GM21447 (cell line): ENCODE results near the gene SYNDIG1.

ENCODE experiments used
- ATAC-seq: cut with Tn5 transposase; IDR thresholded peaks from one replicate; pipeline ENCODE4 v1.9.1; 2021; ENCODE audit not compliant: unreplicated experiment

Gene SYNDIG1

DNA sequence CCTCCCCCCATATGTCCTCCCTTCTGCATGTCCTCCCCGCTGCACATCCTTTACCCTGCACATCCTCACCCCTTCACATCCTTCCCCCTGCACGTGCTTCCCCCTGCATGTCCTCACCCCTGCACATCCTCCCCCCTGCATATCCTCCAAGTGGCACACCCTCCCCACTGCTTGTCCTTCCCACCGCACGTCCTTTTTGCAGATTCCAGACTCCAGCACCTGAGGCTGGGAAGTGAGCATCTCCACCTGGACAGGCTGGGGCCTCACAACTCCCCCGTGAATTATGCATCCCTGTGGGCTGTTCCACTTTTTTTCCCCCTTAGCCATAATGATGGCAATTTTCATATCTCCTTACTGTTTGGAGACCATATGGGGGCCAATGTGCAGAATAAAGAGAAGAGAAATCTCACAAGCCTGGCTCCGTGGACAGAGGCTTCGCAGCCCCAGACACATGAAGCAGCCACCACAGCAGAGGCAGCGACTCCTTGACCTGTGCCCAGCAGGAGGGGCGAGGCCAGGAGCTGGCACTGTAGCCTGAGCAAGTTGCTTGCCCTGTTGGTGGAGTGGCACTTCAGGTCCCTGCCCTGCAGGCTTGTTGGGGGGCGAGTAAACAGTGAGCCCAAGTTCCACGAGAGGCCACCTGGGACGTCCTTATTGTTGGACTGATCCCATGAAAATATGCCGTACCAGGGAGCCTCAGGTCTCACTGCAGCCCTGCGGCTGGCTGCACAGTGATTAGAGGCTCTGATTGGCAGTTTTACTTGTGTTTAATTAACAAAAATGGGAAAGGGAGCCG lies 113.1 kb downstream of the SYNDIG1 start:
- ATAC-seq: no peak

DNA sequence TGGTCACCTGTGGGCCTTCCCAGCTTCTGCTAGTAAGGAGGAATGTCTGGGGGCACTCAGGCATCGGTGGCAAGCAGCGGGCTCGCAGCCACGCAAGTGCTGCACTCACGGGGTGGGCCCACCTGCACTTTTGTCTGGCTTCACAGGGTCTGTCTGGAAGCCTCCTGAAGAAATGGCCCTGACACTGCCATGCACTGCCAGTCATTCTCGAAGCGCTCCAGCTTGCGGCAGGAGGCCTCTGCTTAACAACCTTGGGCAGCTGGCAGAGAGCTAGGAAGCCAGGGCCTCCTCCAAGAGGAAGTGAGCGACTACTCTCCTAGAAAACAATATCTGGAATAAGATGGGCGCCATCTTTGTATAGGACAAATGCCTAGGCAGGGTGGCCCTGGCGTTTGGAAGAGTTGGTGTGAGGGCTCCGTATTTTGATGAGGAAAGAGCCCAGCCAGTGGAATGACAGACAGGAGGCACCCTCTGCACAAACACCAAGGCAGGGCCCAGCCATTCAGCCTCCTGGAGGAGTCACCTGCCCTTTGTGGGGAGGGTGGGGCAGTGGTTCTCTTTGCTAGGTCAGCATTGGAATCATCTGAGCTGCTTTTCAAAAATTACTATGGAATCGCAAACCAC lies 113.9 kb downstream of the SYNDIG1 start:
- ATAC-seq: no peak

DNA sequence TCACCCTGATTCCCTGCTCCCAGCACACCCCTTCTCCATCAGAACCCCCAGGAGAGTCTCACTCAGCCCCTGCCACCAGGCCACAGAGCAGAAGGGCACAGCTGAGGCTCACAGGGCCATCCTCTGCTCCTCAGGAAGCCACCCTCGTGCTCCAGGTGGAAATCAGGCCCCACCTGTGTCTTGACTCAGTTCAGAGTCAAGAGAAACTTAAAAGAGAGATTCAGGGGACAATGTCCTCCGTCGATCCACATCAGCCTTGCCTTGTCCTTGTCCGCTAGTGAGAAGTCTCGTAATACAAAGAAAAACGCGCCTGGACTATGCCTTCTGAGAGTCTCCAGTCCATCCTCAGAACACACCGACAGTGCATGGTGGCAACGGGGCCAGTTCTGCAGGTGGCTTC lies 114.6 kb downstream of the SYNDIG1 start:
- ATAC-seq: no peak

DNA sequence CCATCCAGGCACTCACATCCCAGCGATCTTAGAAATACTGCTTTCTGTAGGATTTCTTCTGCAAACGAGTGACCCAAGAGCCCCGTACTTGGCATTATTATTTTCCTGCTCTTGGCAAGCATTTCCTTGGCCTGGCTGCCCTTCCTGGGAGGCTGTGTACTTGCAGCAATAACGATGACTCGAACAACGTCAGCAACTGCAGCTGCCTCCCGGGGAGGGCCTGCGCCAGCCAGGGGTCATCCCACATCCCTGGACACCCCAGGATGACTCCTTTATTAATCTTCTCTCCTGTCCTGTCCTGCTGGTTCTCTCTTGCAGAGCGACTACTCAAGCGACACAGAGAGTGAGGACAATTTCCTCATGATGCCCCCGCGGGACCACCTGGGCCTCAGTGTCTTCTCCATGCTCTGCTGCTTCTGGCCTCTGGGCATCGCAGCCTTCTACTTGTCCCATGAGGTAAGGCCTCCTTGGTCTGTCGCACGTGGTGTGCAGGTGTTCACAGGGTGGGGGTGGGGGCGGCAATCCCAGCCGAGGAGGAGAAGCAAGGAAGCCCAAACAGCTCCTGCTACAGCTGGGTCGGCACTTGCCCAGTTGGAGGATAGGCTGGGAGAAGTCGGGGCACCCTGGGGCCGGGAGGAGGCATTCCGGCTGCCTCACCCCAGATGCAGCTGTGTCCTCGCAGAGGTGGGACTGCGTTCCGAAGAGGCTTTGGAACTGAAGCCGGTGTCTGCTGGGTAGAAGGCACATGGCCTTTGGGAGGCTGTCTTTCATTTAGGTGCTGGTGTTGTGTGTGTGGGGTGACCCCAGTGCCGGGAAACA lies 115.3 kb downstream of the SYNDIG1 start:
- no peak for ATAC-seq

DNA sequence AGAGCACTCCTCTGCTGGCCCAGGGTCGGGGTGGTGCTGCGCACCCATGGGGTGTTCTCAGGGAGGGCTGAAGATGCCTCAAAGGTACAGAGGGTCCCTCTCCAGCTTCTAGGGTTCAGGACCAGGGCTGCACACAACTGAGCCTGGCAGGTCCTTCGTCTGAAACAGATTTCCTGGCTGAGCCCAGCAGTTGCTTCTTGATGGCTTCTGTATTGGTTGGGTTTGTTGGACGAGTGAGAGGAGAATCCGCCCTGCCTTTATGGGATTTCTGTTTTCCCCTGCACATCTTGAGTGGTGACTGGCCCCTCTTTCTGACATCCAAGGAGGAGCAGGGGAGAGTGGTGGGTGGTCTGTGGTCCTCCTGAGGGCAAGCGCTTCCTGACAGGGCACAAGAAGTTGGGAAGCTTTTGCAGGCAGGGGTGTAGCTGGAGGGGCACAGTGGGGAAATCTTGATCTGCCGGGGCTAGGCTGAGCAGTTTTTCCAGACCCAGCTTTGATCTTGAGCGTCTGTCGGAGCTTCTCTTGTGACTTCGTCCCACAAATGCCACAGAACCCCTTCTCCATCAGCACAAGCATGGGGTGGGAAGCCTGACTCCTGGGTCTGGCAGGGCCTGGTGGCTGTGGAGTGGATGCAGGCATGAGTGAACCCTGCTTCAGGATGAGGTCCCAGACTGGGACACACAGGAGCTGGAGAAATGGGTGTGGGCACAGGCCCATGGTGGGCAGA lies 116.5 kb downstream of the SYNDIG1 start:
- no peak for ATAC-seq

DNA sequence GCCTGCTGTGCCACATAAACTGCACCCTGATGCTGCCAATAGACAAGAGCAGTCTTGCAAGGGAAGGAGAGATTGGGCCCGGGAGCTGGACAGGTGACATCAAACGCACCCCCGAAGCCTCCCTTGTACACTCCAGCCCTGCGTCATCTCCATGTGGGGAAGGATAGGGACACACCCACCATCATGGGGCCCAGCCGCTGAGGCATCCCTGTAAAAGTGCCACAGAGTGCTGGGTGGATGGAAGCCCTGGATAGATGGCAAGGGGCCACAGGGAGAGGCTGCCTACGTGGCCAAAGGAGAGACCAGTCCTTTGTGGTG lies 117.1 kb downstream of the SYNDIG1 start:
- no peak for ATAC-seq

DNA sequence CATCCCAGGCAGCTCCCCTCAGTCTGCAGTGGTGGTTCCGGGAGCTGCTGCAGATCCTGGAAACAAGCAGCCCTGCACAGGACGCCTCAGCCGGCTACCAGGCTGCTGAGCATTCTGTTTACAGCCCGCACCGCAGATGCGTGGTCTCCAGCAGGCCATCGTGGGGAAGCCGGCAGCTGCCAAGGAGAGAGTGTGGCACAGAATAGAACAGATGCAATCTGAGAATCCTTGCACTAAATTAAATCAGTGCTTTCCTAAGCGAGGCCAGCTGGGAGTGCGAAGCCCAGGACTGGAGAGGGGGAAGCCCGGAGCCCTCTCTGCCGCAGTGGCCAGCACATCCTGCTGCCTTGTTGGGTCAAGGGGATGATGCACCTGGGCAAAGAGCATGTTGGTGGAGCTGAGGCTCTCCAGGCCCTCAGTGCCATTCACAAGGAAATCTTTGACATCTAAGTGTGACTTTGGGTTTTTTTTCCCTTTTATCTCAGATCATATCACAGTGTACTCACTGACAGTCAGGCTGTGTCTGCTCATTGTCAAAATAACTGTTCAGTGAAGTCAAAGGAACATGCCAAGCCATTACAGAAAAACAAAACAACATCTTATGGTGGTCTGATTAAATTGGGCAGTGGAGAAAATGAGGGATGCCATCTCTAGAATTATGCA lies 118.1 kb downstream of the SYNDIG1 start:
- ATAC-seq: no peak

DNA sequence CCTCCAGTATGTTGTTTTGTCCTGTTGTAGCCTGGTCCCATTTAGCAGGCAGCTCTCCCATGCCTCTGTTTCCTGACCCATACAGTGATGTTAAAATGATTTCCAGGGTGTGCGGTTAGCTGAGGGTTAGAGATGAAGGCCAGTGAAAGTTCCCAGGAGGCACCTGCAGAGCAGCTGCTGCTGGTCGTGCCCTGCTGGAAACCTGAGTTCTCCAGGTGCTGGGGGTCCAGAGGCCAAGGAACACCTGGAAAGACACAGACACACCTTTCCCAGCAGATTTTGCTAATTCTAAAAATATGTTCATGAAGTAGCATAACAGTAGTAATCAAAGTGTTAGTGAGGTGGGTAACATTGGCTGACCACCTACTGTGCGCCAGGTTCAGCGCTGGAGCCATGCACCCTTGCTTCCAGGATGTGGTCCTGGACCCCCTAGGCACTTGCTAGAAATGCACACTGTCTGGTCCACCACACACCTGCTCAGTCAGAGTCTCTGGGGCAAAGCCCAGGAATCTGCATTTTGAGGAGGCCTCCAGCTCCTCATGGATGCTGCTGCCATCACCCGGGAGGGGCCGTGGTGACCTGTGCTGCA lies 118.7 kb downstream of the SYNDIG1 start:
- ATAC-seq: no peak

DNA sequence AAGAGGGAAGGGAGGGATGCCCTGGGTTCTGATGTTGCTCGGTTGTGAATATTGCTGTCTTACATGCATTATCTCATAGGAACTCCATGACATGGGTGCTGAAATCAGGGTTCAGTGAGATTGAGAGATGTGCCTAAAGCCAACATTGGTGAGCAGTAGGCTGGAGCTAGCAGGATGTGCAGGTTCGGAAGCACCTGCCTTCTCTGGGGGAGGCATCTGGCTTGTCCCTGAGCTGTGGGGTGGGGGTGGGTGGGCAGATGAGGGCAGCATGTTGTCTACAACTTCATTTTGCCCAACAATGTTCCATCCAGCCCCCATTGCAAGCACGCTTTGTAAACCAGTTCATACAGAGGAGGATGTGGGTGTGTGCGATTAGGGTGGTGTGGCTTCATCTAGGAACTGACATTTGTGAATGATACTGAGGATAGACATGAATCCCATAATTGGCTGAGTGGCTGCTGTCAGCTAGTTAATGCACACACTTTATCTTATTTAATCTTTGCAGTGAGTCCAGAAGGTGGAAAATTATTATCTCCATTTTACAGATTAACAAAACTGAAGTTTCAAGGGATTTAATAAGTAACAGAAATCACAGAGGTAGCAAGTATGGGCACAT lies 119.4 kb downstream of the SYNDIG1 start:
- no peak for ATAC-seq

DNA sequence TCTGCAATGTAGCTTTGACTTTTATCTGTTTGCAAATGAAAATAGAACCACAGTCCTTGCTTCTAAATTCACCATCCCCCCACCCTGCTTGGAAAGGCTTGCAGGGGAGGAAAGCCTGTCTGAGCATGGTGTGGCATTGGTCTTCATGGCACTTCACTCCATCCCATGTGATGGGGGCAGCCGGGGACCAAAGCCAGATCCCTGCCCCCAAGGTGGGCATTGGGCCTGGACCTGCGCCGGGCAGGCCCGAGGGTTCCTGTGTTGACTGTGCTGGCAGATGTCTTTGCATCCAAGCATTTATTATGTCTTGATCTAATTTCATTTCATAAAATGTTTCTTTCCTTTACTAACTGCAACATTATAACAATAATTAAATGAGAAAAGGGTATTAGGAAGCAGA lies 120.0 kb downstream of the SYNDIG1 start:
- ATAC-seq: no peak

DNA sequence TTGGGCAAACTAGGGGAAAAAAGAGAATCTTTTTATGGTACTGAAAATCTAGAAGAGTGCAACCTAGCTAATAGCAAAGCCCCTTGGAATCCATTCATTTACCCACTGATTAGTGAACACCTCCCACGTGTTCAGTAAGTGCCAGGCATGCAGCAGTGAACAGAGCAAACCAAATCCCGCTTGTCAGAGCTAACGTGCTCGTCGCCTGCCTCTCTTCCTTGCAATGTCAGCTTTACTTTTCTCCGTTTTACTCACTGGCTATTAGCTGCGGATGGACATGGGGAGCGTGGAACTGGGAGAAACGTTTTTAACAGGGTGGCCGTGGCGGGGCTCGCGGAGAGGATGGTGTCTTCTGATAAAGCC lies 120.4 kb downstream of the SYNDIG1 start:
- no peak for ATAC-seq

DNA sequence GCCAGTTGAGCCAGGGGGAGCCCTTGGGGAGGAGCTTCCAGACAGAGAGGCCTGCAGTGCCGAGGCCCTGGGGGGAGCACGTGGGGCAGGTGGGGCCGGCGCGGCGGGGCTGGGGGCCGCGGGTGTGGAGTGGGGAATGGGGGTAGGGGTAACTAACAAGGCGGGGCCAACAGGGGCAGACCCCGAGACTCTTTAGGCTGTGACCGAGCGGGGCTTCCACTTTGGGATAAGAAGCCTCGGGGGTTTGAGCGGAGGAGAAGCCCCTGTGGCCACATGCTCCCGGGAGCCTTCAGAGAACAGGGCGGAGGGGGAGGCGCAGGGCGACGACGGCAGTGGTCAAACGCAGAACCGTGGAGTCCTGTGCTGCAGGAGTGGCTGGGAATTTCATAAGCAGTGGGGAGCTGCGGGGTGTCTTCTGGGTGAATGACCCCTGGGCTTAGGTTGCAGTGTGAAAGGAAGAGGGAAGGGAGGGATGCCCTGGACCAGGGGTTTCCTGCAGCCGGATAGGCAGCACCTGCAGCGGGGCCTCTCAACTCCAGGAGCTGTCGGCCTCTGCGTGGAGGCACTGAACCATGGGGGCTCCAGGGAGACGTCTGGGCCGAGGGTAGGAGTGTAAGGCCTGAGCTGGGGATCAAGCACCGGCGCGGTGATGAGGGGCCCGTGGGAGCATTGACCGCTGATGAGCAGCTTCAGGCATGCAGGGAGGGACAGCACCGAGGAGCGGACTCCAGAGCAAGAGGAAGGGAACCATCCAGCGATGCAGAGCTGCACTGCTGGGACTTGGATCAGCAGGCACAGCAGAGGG lies 121.0 kb downstream of the SYNDIG1 start:
- no peak for ATAC-seq

DNA sequence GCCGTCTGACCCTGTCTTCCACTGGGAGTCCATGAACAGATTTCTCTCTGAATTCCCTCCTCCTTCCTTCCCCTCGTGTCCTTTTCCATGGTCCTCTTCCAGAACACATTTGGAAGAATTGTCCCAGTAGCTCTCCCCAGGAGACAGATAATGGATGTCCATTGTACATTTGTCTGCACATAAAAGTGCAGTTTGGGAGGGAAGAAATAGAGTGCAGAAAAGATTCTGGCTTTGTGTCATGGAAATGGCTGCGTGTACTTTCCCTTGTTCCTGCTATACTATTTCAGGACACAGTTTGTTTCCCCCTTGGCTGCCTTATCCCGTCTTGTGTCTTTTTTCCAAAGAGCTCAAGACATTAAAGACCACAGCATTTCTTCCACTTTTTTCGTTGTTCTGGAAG lies 127.6 kb downstream of the SYNDIG1 start:
- ATAC-seq: no peak

DNA sequence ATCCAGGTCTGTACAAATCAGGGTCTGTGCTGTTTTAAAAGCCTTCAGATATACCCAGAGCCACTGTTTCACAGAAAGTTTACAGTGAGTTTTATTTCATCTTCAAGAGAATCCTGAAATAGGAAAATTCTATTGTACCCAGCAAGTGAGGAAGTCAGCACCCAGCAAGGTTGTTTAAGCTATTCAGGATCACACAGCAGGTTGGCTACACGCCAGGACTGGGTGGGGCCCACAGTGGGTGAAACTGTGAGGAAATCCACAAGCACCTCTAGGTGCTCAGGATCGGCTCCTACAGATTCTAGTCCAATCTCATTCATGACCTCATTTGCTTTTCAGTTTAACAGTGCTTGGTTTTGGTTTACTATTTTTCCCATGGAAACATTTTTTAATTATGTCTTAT lies 128.9 kb downstream of the SYNDIG1 start:
- ATAC-seq: no peak

DNA sequence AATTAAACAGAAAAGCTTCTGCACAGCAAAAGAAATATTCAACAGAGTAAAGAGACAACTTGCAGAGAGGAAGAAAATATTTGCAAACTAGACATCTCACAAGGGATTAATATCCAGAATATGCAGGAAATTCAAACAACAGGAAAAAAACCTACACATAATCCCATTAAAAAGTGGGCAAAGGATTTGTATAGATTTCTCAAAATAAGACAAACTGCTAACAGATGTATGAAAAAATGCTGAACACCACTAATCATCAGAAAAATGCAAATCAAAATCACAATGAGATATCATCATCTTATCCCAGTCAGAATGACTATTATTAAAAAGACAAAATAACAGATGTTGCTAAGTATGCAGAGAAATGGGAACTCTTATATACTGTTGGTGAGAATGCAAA lies 129.6 kb downstream of the SYNDIG1 start:
- ATAC-seq: no peak

DNA sequence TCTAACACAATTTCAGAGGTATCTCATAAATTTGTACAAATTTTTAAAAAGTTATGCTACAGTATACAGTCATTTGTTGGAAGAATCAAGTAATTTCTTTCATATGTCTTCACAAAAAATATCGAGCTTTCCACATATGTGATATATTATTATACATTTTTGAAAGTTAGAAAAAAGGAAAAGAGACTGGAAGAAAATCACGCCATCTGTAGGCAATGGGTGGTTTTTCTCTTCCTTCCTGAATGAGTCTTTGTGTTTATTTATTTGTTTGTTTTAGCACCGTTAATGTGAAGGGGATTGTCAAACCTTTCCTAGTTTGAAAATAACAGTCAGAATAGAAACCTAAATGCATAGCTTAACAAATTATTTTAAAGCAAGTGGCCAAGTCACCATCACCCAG lies 130.6 kb downstream of the SYNDIG1 start:
- ATAC-seq: no peak

DNA sequence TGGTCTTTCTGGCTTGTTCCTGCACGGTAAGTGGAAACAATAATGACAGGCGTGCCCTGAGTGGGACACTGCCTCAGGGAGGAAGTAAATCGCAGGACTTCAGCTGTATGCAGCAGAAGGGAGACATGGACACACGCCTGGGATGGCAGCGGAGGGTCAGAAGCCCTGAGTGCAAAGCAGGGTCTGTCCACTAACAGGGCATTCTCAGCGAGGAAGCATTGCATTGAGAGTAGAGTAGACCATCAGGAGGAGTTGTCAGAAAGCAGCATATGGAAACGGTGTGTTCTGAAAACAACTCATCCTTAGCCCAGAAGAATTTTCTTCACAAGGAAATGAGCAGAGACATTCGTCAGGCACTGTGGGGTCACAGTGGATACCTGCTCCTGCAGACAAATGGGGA lies 134.0 kb downstream of the SYNDIG1 start:
- ATAC-seq: no peak

DNA sequence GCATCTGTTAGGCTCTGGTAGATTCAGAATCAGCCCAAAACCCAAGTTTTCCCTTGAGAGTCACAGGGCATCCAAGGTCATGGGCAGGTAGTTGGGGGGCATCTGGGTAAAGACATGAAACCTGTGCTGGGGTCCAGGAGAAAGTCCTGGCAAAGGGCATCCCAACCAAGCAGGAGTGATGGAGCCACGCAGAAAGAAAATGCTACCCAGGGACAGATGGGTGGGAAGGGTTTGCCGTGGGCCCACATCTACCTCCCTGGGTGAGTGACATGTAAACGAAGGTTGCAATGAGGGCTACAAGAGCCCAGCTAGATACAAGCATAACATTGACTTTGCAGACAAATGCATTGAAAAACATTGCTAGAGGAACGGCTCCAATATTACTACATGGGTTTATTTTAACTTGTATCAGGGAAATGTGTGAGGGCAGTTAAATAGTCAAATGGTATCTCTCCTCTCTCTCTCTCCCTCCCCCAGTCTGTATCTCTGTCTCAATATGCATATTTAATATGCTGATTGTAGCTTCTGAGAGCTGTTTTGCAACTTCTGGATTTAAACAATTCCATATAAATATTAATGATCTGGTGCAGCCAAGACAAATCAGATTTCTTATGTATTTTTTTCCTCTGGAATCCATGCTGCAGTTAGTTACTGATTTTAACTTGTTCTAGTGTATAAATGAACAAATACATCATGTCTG lies 135.7 kb downstream of the SYNDIG1 start:
- ATAC-seq: no peak

DNA sequence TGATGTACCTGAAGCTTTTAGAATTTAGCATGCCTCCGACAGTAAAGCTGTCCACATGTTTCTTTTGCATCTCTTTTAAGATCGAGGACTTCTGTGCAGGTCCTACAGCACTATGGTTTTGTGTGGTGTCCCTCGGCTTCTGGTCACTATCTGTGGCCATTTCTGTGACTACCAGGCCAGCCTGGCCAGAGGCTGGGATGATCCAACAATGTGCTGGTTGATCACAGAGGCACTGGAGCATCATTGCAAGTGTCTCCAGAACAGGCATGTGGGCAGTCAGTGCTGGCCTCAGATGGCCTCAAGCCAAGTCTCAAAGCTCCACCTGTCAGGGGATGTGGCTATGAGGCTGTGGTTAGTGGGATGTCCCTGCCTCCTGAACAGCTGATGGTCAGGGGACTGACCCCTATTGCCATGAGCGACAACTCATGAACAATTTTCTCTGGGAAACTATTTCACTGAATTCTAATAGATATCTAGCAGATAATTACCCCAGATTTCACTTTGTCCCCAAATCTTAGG lies 136.6 kb downstream of the SYNDIG1 start:
- ATAC-seq: no peak
